Upper lobe of left lung (tissue), 6 donors: ENCODE measurements around the gene HIRA. TPM values are rescaled to one million over a fixed set of nuclear protein-coding genes. Genes with fewer than 3 reads are reported as not detected.

ENCODE experiments used
- ATAC-seq, 2 donors: fragments of 200-7000 bp; cut with Tn5 transposase; one replicate each; pipeline ENCODE4 v1.9.1; 2022; ENCODE audit warnings: mild to moderate bottlenecking in 2 of 2, moderate library complexity in 2 of 2; ENCODE audit not compliant: low FRiP score in 2 of 2
- DNase-seq, 2 donors: peaks; one replicate each; pipeline ENCODE4 v3.0.0-alpha.2; 2019 to 2020
- H3K27ac ChIP-seq, 4 donors: fragments of 200-600 bp; sonication (generic); one replicate each; pipeline ENCODE4 v1.5.1; 2016 to 2019
- H3K27me3 ChIP-seq, 4 donors: fragments of 200-600 bp; sonication (generic); one replicate each; pipeline ENCODE4 v1.5.1; 2017 to 2019
- H3K36me3 ChIP-seq, 4 donors: fragments of 200-600 bp; sonication (generic); one replicate each; pipeline ENCODE4 v1.5.1; 2016 to 2019
- H3K4me1 ChIP-seq, 4 donors: fragments of 200-600 bp; sonication (generic); one replicate each; pipeline ENCODE4 v1.5.1; 2018 to 2019
- H3K4me3 ChIP-seq, 4 donors: fragments of 200-600 bp; sonication (generic); one replicate each; pipeline ENCODE4 v1.5.1; 2017 to 2019; ENCODE audit warnings: mild to moderate bottlenecking in 2 of 4, moderate library complexity in 1 of 4
- H3K9me3 ChIP-seq, 4 donors: fragments of 200-600 bp; sonication (generic); one replicate each; pipeline ENCODE4 v1.5.1; 2018 to 2019
- CTCF ChIP-seq, 6 experiments: fragments of 450-650 bp in 4 of 6; fragments of 200-600 bp in 2 of 6; sonication (generic) in 2 of 6; IDR thresholded peaks; one replicate each; pipeline ENCODE4 v1.5.1; 2016 to 2019; ENCODE audit warnings: antibody characterized with exemption in 6 of 6
- EP300 ChIP-seq, 4 donors: sonication (generic); formaldehyde crosslinking; IDR thresholded peaks; one replicate each; pipeline ENCODE4 v1.5.1; 2017; ENCODE audit warnings: antibody characterized with exemption in 4 of 4, control low read depth in 2 of 4
- POLR2A ChIP-seq, 4 donors: fragments of 450-650 bp; IDR thresholded peaks; one replicate each; pipeline ENCODE4 v1.5.1; 2016 to 2017; ENCODE audit warnings: antibody characterized with exemption in 4 of 4, mild to moderate bottlenecking in 2 of 4
- POLR2AphosphoS5 ChIP-seq, 2 donors: sonication (generic); formaldehyde crosslinking; IDR thresholded peaks; one replicate each; pipeline ENCODE4 v1.5.1; 2017; ENCODE audit warnings: antibody characterized with exemption in 2 of 2
- WGBS, 2 donors: methylation state at CpG; one replicate each; pipeline ENCODE4 v1.1.5; 2017 to 2018; 5-methylcytosine and 5-hydroxymethylcytosine counted together
- total RNA-seq, 6 donors: library from RNA; depleted of rRNA in 4 of 6; stranded (reverse); fragments of >200 nt in 4 of 6; gene quantifications; one replicate each; pipeline versions ENCODE4 v1.1.0 to v1.2.1, GENCODE V29; 2016 to 2021
- donor health status: DM: no; HTN: no; CAD: no; lungs with moderate emphysema.
- donor health status: DM: no; HTN: yes; CAD: no; lungs with severe emphysema.

HIRA gene
- total RNA-seq, 6 donors from 2014 or later = 9.9 to 27.5 (median 22.1) TPM

GRCh38 chr22:19375435-19375834 is 56.1 kb downstream of the HIRA start:
- no peaks in the 10 kb centered on the region for H3K9me3 ChIP-seq
- H3K27me3 ChIP-seq = no peaks in the 10 kb centered on the region
- 95 to 98% methylated on average over 8 of the region's 8 CpGs for WGBS, 2 donors
- ATAC-seq = no peak
- no peak overlapping the region for H3K4me3 ChIP-seq
- TF ChIP-seq EP300 (IDR thresholded peaks at IDR 0.05) (no peak), CTCF (IDR thresholded peaks at IDR 0.05) (no peak), POLR2A (IDR thresholded peaks at IDR 0.05) (no peak), POLR2AphosphoS5 (IDR thresholded peaks at IDR 0.05) (no peak)
- peaks cover 22 to 94% (median 65%) of the 10 kb centered on the region in 4 donors for H3K36me3 ChIP-seq
- H3K4me1 ChIP-seq = no peaks in the 10 kb centered on the region
- no peak for DNase-seq
- no peak overlapping the region for H3K27ac ChIP-seq

- no peak overlapping the region for H3K27ac ChIP-seq
- ATAC-seq (no peak), DNase-seq (no peak)
- TF ChIP-seq EP300 (IDR thresholded peaks at IDR 0.05) (no peak), POLR2A (IDR thresholded peaks at IDR 0.05) (no peak), POLR2AphosphoS5 (IDR thresholded peaks at IDR 0.05) (no peak), CTCF (IDR thresholded peaks at IDR 0.05) (no peak)
- no peaks in the 10 kb centered on the region for H3K4me1 ChIP-seq
- H3K9me3 ChIP-seq = no peaks in the 10 kb centered on the region
- H3K4me3 ChIP-seq = no peak overlapping the region
- H3K27me3 ChIP-seq = no peaks in the 10 kb centered on the region
- WGBS, 2 donors = 89% methylated on average over 1 of the region's 1 CpG; no CpG with 5 or more reads in 1 of the 2 donors
- H3K36me3 ChIP-seq = peaks cover 22 to 95% (median 73%) of the 10 kb centered on the region in 4 donors
Observed at GRCh38 chr22:19374410-19374809, 57.1 kb downstream of the HIRA start.

- Histone ChIP-seq H3K4me3 (no peak overlapping the region), H3K9me3 (no peaks in the 10 kb centered on the region), H3K27ac (no peak overlapping the region), H3K27me3 (no peaks in the 10 kb centered on the region), H3K4me1 (no peaks in the 10 kb centered on the region), H3K36me3 (peaks cover 22 to 98% (median 78%) of the 10 kb centered on the region in 4 donors)
- DNase-seq = no peak
- TF ChIP-seq POLR2A (IDR thresholded peaks at IDR 0.05) (no peak), CTCF (IDR thresholded peaks at IDR 0.05) (no peak), EP300 (IDR thresholded peaks at IDR 0.05) (no peak), POLR2AphosphoS5 (IDR thresholded peaks at IDR 0.05) (no peak)
- 95 to 97% methylated on average over 5 of the region's 5 CpGs for WGBS, 2 donors
- no peak for ATAC-seq
Observed at GRCh38 chr22:19373450-19373849, 58.1 kb downstream of the HIRA start.

GRCh38 chr22:19371893-19372292 is 59.6 kb downstream of the HIRA start:
- Histone ChIP-seq H3K9me3 (no peaks in the 10 kb centered on the region), H3K27ac (no peak overlapping the region), H3K36me3 (peaks cover 14 to 95% (median 70%) of the 10 kb centered on the region in 4 donors), H3K4me1 (no peaks in the 10 kb centered on the region), H3K27me3 (no peaks in the 10 kb centered on the region), H3K4me3 (no peak overlapping the region)
- ATAC-seq (no peak), DNase-seq (no peak)
- TF ChIP-seq POLR2AphosphoS5 (IDR thresholded peaks at IDR 0.05) (no peak), POLR2A (IDR thresholded peaks at IDR 0.05) (no peak), CTCF (IDR thresholded peaks at IDR 0.05) (no peak), EP300 (IDR thresholded peaks at IDR 0.05) (no peak)

- Histone ChIP-seq H3K9me3 (no peaks in the 10 kb centered on the region), H3K4me1 (no peaks in the 10 kb centered on the region), H3K36me3 (peaks cover 0 to 83% (median 57%) of the 10 kb centered on the region in 4 donors), H3K4me3 (no peak overlapping the region), H3K27ac (no peak overlapping the region), H3K27me3 (no peaks in the 10 kb centered on the region)
- TF ChIP-seq POLR2A (IDR thresholded peaks at IDR 0.05) (no peak), CTCF (IDR thresholded peaks at IDR 0.05) (no peak)
- DNase-seq (no peak), ATAC-seq (no peak)
- 79% methylated on average over 2 of the region's 2 CpGs; no CpG with 5 or more reads in 1 of the 2 donors for WGBS, 2 donors
Observed at GRCh38 chr22:19368876-19369275, 62.7 kb downstream of the HIRA start.
